ENCODE measurements around the gene ITGB3BP. TPM values are rescaled to one million over a fixed set of nuclear protein-coding genes. Genes with fewer than 3 reads are reported as not detected.

Gene ITGB3BP
- total RNA-seq, result 14.4 and 19.5 TPM in 2 replicates

GRCh38 chr1:63522891-63523728, at the start of gene ITGB3BP, which contains the start of gene EFCAB7:
Gene ITGB3BP, minus strand, starts transcription at chr1:63523225. Its CDS starts 92 bp downstream, at chr1:63523133.
Gene EFCAB7, plus strand, starts transcription at chr1:63523525. Its CDS starts 2,048 bp downstream, at chr1:63525573.

Other genes with a start within 250 kb of the ITGB3BP start
- gene FOXD3, start 200.7 kb downstream of the ITGB3BP start, total RNA-seq, result not detected in 2 replicates
- 9.7 and 11.7 TPM in 2 replicates for gene ALG6, start 155.6 kb downstream of the ITGB3BP start, total RNA-seq
- gene EFCAB7, start 300 bp upstream of the ITGB3BP start, total RNA-seq, result 8.0 and 8.1 TPM in 2 replicates
- 74.8 and 125 TPM in 2 replicates for gene PGM1, start 70.2 kb upstream of the ITGB3BP start, total RNA-seq

Data from smooth muscle cell of bladder (primary cell).